GM15510 (cell line): ENCODE results near the gene PPP1CA.

Experiments
- POLR2A ChIP-seq: IDR thresholded peaks from 3 replicates; pipeline ENCODE4 v1.6.1; 2011; ENCODE audit warnings: borderline replicate concordance; ENCODE audit not compliant: insufficient read length; ENCODE audit errors: extremely low read depth

The PPP1CA gene

DNA sequence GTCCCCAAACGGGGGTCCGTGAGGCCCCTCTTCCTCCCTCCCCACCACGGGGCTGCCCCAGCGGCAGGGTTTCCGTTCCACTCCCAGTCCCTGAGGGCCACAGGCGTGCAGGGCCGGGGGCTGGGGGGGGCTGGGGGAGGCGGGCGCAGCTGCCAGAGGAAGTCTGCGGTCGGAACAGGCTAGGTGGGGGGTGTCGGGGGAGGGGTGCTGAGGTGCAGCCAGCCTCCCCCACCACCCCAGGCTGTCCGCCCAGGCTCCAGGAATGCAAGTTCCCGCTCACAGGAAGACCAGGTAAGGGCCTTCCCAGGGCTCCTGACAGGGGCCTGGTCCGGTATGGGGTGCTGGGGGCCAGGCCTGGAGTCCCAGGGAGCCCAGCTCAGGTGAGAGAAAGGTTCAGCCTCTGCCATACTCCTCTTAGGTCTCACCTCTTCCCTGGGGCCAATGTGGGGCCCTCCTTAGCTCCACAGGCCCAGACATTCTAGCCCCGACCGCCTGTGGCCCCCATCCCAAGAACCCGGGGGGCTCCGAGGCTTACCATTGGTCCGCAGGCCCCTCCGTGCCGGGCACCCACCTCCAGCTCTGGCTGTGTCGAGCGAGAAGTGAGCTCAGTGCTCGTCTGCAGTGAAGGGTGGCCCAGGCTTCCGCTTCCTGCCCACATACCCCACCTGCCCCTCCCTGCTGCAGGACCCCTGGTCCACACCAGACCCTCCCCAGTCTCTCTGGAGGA, 35.6 kb upstream of the PPP1CA start, which contains the start of gene PTPRCAP:
TSS of gene PTPRCAP (minus strand) at position 601 of the 727 bp plus-strand sequence. CDS start at position 538, 63 bp downstream.
- TF ChIP-seq POLR2A = peak; percentile 97

GRCh38 chr11:67436459-67437081, 34.9 kb upstream of the PPP1CA start:
- TF ChIP-seq POLR2A = no peak

DNA sequence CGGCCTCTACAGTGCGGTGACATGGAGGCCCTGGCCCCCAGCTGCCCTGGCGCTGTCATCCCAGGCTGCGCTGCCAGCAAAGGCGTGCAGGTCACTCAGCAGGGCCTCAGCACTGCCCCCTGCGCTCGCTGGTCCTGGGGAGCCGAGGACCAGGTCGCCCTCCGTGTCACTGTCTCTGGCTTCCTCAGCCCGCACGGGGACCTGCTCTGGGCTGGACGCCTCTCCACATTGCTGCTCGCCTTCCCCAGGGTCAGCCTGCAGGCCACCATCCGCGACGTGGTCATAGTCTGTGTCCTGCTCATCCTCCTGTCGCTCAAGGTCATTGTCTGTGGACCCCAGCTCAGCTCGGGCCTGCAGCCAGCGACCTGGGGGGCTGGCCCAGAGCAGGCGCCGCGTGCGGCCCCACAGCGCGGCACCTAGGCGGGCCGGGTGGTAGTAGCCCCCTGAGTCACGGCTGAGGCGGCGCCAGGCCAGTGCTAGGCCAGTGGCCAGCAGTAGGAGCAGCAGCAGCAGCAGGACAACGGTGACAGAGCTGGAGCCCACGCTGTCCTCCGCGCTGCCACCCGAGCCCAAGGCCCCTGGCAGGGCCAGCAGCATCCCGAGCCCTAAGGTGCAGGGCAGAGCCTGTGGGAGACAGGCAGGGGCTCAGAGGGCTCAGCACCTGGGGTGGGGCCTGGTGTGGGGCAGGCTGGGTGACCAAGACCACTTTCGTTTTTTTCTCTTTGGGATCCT, 34.2 kb upstream of the PPP1CA start:
- TF ChIP-seq POLR2A = peak; percentile 49

DNA sequence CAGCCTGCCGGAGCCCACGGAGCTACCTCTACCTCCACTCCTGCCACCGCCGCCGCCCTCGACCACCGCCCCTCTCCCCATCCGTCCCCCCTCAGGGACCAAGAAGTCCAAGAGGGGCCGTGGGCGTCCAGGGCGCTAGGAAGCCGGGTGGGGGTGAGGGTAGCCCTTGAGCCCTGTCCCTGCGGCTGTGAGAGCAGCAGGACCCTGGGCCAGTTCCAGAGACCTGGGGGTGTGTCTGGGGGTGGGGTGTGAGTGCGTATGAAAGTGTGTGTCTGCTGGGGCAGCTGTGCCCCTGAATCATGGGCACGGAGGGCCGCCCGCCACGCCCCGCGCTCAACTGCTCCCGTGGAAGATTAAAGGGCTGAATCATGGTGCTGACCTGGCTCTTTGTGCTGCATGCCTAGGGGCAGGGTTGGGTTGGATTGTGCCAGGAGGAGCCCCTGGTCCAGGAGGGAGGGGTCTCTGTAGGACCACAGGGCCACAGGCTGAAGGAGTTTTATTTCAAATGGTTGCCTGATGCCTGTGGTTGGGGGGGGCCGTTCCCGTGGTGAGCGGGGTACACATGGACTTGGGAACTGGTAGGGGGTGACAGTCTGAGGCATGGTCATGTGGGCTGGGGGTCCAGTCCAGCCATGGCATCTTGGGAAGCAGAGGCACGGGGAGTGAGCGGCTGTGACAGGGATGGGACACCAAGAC, 33.5 kb upstream of the PPP1CA start:
- TF ChIP-seq POLR2A = peak; percentile 25

DNA sequence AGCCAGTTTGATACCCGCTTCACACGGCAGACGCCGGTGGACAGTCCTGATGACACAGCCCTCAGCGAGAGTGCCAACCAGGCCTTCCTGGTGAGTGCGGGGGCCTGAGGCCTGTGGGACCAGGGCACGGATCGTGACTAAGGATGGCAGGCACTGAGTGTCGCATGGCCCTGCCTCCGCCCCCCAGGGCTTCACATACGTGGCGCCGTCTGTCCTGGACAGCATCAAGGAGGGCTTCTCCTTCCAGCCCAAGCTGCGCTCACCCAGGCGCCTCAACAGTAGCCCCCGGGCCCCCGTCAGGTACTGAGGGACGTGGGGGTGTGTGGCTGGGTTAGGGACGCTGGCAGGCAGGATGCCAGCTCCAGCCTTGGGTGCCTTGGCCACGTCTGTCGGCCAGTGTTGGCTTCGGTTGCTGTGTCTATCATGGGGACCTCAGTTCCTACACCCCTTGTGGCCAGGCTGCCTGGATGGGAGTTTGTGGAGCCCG, 32.8 kb upstream of the PPP1CA start:
- TF ChIP-seq POLR2A = peak; percentile 16

DNA sequence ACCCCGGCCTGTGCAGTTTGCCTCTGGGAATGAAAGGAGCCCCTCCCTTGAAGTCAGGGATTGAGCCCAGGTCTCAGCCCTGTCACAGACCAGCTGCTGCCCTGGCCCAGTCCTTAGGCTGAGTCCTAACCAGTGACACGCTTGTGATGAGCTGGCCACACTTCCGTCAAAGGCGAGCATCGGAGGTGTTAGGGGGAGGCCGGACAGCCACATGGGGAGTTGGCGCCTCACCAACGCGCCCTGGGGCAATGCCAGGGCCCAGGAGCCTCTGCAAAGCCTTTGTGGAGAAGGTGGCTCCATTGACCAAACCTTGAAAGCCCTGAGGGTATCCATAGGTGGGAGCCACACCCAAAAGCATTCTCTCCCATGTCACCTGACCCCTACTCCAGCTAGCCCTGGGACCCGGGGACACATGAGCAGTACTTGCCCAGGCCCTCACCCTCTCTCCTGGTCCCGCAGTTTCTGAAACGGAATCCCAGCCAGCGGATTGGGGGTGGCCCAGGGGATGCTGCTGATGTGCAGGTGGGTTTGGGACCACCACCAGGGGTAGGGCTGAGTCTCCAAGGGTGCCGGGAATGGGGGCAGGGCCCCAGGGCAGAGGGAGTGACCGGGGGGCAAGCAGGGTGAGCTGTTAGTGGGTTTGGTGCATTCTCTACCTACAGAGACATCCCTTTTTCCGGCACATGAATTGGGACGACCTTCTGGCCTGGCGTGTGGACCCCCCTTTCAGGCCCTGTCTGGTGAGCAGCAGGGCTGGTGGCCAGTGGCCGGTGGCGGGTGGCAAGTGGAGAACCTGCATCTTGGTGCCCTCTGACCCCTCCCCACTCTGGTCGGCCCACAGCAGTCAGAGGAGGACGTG, 32.1 kb upstream of the PPP1CA start:
- TF ChIP-seq POLR2A = peak; percentile 18

DNA sequence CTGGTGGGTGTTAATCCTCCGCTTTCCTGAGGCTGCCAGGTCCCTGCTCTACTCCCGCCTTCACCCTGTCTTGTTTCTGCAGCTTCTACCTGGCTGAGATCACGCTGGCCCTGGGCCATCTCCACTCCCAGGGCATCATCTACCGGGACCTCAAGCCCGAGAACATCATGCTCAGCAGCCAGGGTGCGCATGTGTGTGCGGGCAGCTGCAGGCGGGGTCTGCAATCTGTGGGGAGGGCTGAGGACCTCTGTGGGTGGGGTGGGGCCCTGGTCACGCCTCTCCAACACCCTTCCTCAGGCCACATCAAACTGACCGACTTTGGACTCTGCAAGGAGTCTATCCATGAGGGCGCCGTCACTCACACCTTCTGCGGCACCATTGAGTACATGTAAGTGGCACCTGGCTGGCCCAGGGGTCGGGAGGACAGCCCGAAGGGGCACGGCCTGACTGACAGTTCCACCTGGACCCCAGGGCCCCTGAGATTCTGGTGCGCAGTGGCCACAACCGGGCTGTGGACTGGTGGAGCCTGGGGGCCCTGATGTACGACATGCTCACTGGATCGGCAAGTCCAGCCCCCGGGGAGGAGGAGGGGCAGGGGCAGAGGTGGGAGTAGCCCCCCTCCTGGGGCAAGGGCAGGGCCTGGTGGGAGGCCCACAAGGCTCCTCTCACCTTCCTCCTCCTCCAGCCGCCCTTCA, 31.1 kb upstream of the PPP1CA start:
- no peak for TF ChIP-seq POLR2A

GRCh38 chr11:67431346-67432249, 29.9 kb upstream of the PPP1CA start:
- TF ChIP-seq POLR2A = no peak

DNA sequence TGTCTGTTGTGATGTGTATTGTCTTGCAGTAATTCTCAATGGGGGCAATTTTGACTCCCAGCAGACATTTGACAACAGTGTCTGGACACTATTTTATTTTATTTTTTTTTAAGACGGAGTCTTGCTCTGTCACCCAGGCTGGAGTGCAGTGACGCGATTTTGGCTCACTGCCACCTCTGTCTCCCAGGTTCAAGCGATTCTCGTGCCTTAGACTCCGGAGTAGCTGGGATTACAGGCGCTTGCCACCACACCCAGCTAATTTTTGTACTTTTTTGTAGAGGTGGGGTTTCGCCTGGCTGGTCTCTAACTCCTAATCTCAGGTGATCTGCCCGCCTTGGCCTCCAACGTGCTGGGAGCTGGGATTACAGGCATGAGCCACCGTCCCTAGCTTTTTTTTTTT, 28.1 kb upstream of the PPP1CA start:
- no peak for TF ChIP-seq POLR2A

- TF ChIP-seq POLR2A = no peak
Observed at GRCh38 chr11:67429038-67429668, 27.5 kb upstream of the PPP1CA start.

- peak; percentile 90 for TF ChIP-seq POLR2A
Observed at GRCh38 chr11:67428052-67429001, 26.7 kb upstream of the PPP1CA start, which contains the start of gene RPS6KB2. RPS6KB2 (plus strand) TSS chr11:67428494; CDS start chr11:67428546, 52 bp downstream.
